Activated CD8-positive, alpha-beta memory T cell treated with anti-CD3 and anti-CD28 coated beads for 24 hours (primary cell): ENCODE measurements around the gene NCF2.

Source experiments
- DNase-seq: peaks from one replicate; pipeline ENCODE4 v3.0.0-alpha.2; 2020

The NCF2 gene

GRCh38 chr1:183609759-183610452, 19.6 kb upstream of the NCF2 start:
- no peak for DNase-seq

GRCh38 chr1:183609313-183609712, 19.1 kb upstream of the NCF2 start:
- DNase-seq, result no peak

- no peak for DNase-seq
These were observed 17.2 kb upstream of the NCF2 start for GRCh38 chr1:183607322-183607980.

- no peak for DNase-seq
These were observed 15.6 kb upstream of the NCF2 start for GRCh38 chr1:183605904-183606303.

GRCh38 chr1:183604815-183605214, 14.6 kb upstream of the NCF2 start:
- no peak for DNase-seq

- DNase-seq, result no peak
These were observed 14.0 kb upstream of the NCF2 start for GRCh38 chr1:183604038-183604808.

- DNase-seq, result no peak
These were observed 12.3 kb upstream of the NCF2 start for GRCh38 chr1:183602510-183602909.

- DNase-seq, result no peak
These were observed 10.4 kb upstream of the NCF2 start for GRCh38 chr1:183600634-183601033.

GRCh38 chr1:183600136-183600535, 9.9 kb upstream of the NCF2 start:
- no peak for DNase-seq

- no peak for DNase-seq
These were observed 8.1 kb upstream of the NCF2 start for GRCh38 chr1:183598386-183598785.

- DNase-seq, result no peak
These were observed 7.5 kb upstream of the NCF2 start for GRCh38 chr1:183597656-183598347.

GRCh38 chr1:183596500-183596899, 6.2 kb upstream of the NCF2 start:
- DNase-seq, result no peak

GRCh38 chr1:183595537-183595936, 5.3 kb upstream of the NCF2 start:
- DNase-seq, result no peak

- no peak for DNase-seq
These were observed 3.1 kb upstream of the NCF2 start for GRCh38 chr1:183593356-183593755.

GRCh38 chr1:183592733-183593132, 2.5 kb upstream of the NCF2 start:
- DNase-seq, result no peak

- no peak for DNase-seq
These were observed 400 bp downstream of the NCF2 start for GRCh38 chr1:183589874-183590243.

- no peak for DNase-seq
These were observed 875 bp downstream of the NCF2 start for GRCh38 chr1:183589384-183589783.

GRCh38 chr1:183588827-183589226, 1.4 kb downstream of the NCF2 start:
- no peak for DNase-seq

GRCh38 chr1:183586926-183587325, 3.3 kb downstream of the NCF2 start:
- DNase-seq, result no peak

GRCh38 chr1:183586455-183586854, 3.8 kb downstream of the NCF2 start:
- peak; percentile 28 for DNase-seq

GRCh38 chr1:183585038-183585437, 5.2 kb downstream of the NCF2 start:
- peak; percentile 24 for DNase-seq

GRCh38 chr1:183584147-183584546, 6.1 kb downstream of the NCF2 start:
- no peak for DNase-seq

GRCh38 chr1:183583466-183583865, 6.8 kb downstream of the NCF2 start:
- DNase-seq, result no peak
